K562 treated with DMSO at 1 percent for 4 hours (cell line): ENCODE data around the gene LMOD1. TPM values are rescaled to one million over a fixed set of nuclear protein-coding genes. Genes with fewer than 3 reads are reported as not detected.

Experiments used
- total RNA-seq: library from RNA; unstranded; fragments of 300-600 nt; gene quantifications from 2 replicates; pipeline ENCODE4 v1.2.3, GENCODE V29; 2022; ENCODE audit not compliant: insufficient read depth

LMOD1 gene
- 1.6 and 1.8 TPM in 2 replicates for total RNA-seq

DNA sequence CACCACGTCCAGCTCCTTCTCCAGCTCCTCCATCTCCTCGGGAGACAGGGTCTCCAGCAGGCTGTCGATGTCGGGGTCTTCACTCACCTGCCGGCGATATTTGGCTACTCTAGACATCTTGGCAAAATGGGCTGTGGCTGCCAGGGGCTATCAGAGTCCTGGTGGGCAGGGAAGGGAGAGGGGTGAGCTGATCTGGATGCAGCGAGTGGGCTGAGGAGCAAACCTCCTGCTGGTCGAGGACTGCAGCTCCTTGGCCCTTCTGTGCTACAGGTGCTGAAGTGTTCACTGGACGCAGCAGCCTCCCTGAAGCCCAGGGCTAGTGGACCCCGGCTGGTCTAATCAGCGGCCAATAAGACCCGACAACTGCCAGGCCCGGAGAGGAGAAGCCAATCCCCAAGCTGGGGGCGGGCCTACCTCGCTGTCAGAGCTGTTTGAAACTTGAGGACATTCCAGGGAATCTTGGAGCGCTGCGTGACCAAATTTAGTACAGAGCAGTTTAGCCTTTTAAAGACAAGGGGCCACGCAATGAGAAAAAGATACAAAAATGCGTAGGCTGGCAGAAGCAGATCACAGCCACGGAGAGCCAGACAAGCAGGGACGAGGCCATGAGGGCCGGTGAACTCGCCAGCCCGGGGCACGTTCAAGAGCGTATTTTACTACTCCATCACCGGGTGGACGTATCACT lies at the start of gene LMOD1:
TSS of gene LMOD1 (minus strand) at position 325 of the 685 bp plus-strand sequence. CDS start at position 117, 208 bp downstream.

DNA sequence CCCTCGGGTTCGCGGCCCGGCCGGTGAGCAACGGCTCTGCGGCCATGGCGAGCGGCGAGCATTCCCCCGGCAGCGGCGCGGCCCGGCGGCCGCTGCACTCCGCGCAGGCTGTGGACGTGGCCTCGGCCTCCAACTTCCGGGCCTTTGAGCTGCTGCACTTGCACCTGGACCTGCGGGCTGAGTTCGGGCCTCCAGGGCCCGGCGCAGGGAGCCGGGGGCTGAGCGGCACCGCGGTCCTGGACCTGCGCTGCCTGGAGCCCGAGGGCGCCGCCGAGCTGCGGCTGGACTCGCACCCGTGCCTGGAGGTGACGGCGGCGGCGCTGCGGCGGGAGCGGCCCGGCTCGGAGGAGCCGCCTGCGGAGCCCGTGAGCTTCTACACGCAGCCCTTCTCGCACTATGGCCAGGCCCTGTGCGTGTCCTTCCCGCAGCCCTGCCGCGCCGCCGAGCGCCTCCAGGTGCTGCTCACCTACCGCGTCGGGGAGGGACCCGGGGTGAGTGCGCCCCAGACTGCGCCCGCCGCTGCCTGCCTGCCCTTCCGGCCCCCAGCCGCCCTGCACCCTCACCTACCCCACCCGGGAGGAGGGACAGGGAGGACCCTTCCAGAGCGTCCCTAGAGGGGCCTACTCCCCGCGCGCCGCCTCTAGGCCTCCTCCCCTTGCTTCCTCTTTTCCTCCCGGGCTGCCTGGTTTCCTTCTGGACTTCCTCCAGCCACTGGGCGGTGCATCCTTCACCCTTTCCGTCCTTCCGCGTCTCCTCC lies 36.5 kb upstream of the LMOD1 start, which contains the start of gene RNPEP:
TSS of gene RNPEP (plus strand) at position 26 of the 757 bp plus-strand sequence. CDS start at position 45, 19 bp downstream.

DNA sequence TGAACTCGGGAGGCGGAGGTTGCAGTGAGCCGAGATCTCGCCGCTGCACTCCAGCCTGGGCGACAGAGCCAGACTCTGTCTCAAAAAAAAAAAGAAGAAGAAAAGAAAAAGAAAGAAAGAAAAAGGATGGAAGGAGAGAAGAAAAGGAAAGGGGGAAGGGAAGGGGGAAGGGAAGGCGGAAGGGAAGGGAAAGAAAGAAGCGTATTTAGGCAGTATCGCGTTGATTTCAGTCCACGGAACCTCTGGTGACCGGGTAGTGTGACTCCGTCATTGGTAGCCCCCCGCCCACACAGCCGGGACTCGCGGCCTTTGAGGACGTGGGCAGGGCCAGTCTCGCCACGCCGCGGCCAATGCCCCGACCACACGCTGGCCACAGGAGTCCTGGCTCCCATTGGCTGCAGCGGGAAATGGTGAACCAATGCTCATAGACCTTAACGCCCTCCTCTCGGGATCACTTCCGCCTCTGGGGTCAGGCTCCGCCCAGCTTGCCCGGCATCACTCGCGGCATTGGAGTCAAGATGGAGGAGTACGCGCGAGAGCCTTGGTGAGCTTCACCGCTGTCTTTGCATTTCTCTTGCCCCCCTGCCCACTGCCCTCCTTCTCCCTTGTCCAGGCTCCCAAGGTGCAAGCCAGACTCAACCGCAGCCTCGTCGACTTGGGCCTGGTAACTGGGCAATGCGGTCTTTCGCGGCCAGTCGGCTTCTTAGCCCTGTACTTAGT lies 8.8 kb upstream of the LMOD1 start, which contains the start of gene TIMM17A:
TSS of gene TIMM17A (plus strand) at position 495 of the 720 bp plus-strand sequence. CDS start at position 519, 24 bp downstream.

DNA sequence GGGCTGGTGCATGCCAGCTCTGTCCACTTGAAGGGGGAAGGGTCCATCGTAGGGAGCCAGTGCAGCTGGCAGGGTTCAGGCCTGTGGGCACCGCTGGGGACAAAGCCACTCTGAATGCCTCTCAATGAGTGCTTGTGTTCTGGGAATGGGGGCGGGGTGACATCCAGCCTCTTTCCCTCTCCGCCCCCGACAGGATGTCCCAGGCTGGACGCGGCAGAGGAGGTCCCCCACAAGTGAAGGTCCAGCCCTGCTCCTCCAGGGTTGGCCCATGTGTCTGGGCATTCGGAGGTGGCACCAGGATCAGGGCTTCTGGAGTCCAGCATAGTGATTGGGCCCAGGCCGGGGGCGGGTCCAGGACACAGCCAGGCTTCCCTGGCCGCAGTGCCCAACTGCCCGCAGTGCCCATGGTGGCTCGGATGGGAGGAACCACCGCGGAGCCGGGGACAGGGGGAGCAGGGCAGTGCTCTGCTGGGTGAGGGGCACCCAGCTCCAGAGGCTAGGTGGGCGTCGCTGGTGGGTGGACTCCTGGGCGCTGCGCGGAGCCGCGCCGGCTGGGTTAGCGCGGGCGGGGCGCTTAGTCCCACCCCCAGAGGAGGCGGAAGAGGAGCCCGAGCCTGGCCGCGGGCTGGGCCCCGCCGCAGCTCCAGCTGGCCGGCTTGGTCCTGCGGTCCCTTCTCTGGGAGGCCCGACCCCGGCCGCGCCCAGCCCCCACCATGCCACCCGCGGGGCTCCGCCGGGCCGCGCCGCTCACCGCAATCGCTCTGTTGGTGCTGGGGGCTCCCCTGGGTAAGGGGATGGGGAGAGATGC lies 57.9 kb downstream of the LMOD1 start, which contains the start of gene SHISA4:
TSS of gene SHISA4 (plus strand) at position 617 of the 808 bp plus-strand sequence. CDS start at position 714, 97 bp downstream.

Other genes starting within 250 kb of the LMOD1 start
- gene IPO9, start 117.4 kb downstream of the LMOD1 start, total RNA-seq, result 37.8 and 39.1 TPM in 2 replicates
- 4.2 and 5.6 TPM in 2 replicates for gene SHISA4, start 57.6 kb downstream of the LMOD1 start, total RNA-seq
- gene TIMM17A, start 9.0 kb upstream of the LMOD1 start, total RNA-seq, result 96.3 and 101 TPM in 2 replicates
- 131 and 135 TPM in 2 replicates for gene RNPEP, start 36.1 kb upstream of the LMOD1 start, total RNA-seq
- 1.5 and 2.6 TPM in 2 replicates for gene ELF3, start 64.0 kb upstream of the LMOD1 start, total RNA-seq
- not detected in 2 replicates for gene GPR37L1, start 176.4 kb upstream of the LMOD1 start, total RNA-seq
- gene ARL8A, start 198.2 kb upstream of the LMOD1 start, total RNA-seq, result 15.3 and 29.2 TPM in 2 replicates
- gene PTPN7, start 214.1 kb upstream of the LMOD1 start, total RNA-seq, result 41.2 and 56.6 TPM in 2 replicates
- 0.31 TPM in 1 of 2 replicates, not detected in the other for gene LGR6, start 247.3 kb upstream of the LMOD1 start, total RNA-seq